Smooth muscle cell (in vitro differentiated cells): Measurements from ENCODE around the gene AUTS2. TPM values are rescaled to one million over a fixed set of nuclear protein-coding genes. Genes with fewer than 3 reads are reported as not detected.

Experiments
- DNase-seq: peaks from one replicate; lab custom pipeline; 2025; ENCODE audit not compliant: unreplicated experiment; lab: John Stamatoyannopoulos, UW
- H2AFZ ChIP-seq: fragments of 200-600 bp; sonication (generic); 2 replicates; pipeline ENCODE4 v1.6.0; 2016; ENCODE audit warnings: antibody characterized with exemption, low read depth, mild to moderate bottlenecking
- H3F3A ChIP-seq: fragments of 200-600 bp; sonication (generic); 2 replicates; pipeline ENCODE4 v1.6.0; 2017; ENCODE audit warnings: antibody characterized with exemption, low read depth
- H3K27ac ChIP-seq: fragments of 200-600 bp; sonication (generic); 2 replicates; pipeline ENCODE4 v1.5.1; 2016; ENCODE audit warnings: low read depth, mild to moderate bottlenecking
- H3K27me3 ChIP-seq: fragments of 200-600 bp; sonication (generic); 2 replicates; pipeline ENCODE4 v1.6.1; 2016; ENCODE audit warnings: low read depth, mild to moderate bottlenecking
- H3K36me3 ChIP-seq: fragments of 200-600 bp; sonication (generic); 2 replicates; pipeline ENCODE4 v1.5.1; 2016; ENCODE audit warnings: low read depth
- H3K4me1 ChIP-seq: fragments of 200-600 bp; sonication (generic); 2 replicates; pipeline ENCODE4 v1.5.1; 2016; ENCODE audit warnings: low read depth
- H3K4me2 ChIP-seq: fragments of 200-600 bp; sonication (generic); 2 replicates; pipeline ENCODE4 v1.6.0; 2016; ENCODE audit warnings: mild to moderate bottlenecking
- H3K4me3 ChIP-seq: fragments of 200-600 bp; sonication (generic); 2 replicates; pipeline ENCODE4 v1.5.1; 2016; ENCODE audit warnings: mild to moderate bottlenecking
- H3K79me2 ChIP-seq: fragments of 200-600 bp; sonication (generic); 2 replicates; pipeline ENCODE4 v1.6.0; 2016; ENCODE audit warnings: low read depth, mild to moderate bottlenecking
- H3K9ac ChIP-seq: fragments of 200-600 bp; sonication (generic); 2 replicates; pipeline ENCODE4 v1.6.0; 2016; ENCODE audit warnings: low read depth
- H3K9me3 ChIP-seq: fragments of 200-600 bp; sonication (generic); replicated peaks from 2 replicates; pipeline ENCODE4 v1.5.1; 2016; ENCODE audit warnings: low read depth
- H4K20me1 ChIP-seq: fragments of 200-600 bp; sonication (generic); 2 replicates; pipeline ENCODE4 v1.6.0; 2016; ENCODE audit warnings: low read depth
- CTCF ChIP-seq: fragments of 200-600 bp; sonication (generic); IDR thresholded peaks from 2 replicates; pipeline ENCODE4 v1.5.1; 2017; ENCODE audit warnings: borderline replicate concordance, mild to moderate bottlenecking, antibody characterized with exemption; ENCODE audit not compliant: insufficient read depth, poor library complexity, severe bottlenecking
- WGBS: methylation state at CpG from one replicate; pipeline ENCODE4 v1.1.7; 2016; ENCODE audit warnings: low lambda C conversion rate; 5-methylcytosine and 5-hydroxymethylcytosine counted together
- polyA plus RNA-seq: library from polyadenylated mRNA; unstranded; fragments of >200 nt; fragmentation: Nextera tagmentation; extraction: Ambion mirVana; gene quantifications from 2 replicates; pipeline ENCODE4 v1.2.1, GENCODE V29; 2016
- total RNA-seq: library from RNA; depleted of rRNA; stranded (reverse); fragments of >200 nt; gene quantifications from 2 replicates; pipeline ENCODE4 v1.2.3, GENCODE V29; 2014

Gene AUTS2
- total and polyA plus RNA-seq, 2 experiments from 2014 or later, result 6.5 to 8.6 TPM

GRCh38 chr7:70598976-70599375, 1000.7 kb downstream of the AUTS2 start:
- DNase-seq, result no peak
- no peaks in the 10 kb centered on the region for H3K9me3 ChIP-seq
- no peaks in the 10 kb centered on the region for H3F3A ChIP-seq
- peaks cover 54% of the 10 kb centered on the region for H3K27me3 ChIP-seq
- H3K4me2 ChIP-seq, result no peak overlapping the region
- H3K4me3 ChIP-seq, result no peak overlapping the region
- H4K20me1 ChIP-seq, result no peaks in the 10 kb centered on the region
- H2AFZ ChIP-seq, result no peak overlapping the region
- no peak for TF ChIP-seq CTCF
- H3K27ac ChIP-seq, result peak overlapping the region; percentile 7
- WGBS, result 52% methylated on average over 2 of the region's 2 CpGs
- H3K36me3 ChIP-seq, result no peaks in the 10 kb centered on the region
- peaks cover 14% of the 10 kb centered on the region for H3K4me1 ChIP-seq
- no peaks in the 10 kb centered on the region for H3K79me2 ChIP-seq
- H3K9ac ChIP-seq, result no peak overlapping the region

GRCh38 chr7:70599446-70600190, 1001.3 kb downstream of the AUTS2 start:
- peaks cover 14% of the 10 kb centered on the region for H3K4me1 ChIP-seq
- H3K9ac ChIP-seq, result no peak overlapping the region
- H3K4me3 ChIP-seq, result no peak overlapping the region
- H3K9me3 ChIP-seq, result no peaks in the 10 kb centered on the region
- peaks cover 47% of the 10 kb centered on the region for H3K27me3 ChIP-seq
- no peak for DNase-seq
- no peaks in the 10 kb centered on the region for H4K20me1 ChIP-seq
- H3K79me2 ChIP-seq, result no peaks in the 10 kb centered on the region
- H3K27ac ChIP-seq, result peak overlapping the region; percentile 7
- TF ChIP-seq CTCF, result no peak
- H3K4me2 ChIP-seq, result no peak overlapping the region
- H3F3A ChIP-seq, result no peaks in the 10 kb centered on the region
- H2AFZ ChIP-seq, result no peak overlapping the region
- 54% methylated on average over 5 of the region's 5 CpGs for WGBS
- no peaks in the 10 kb centered on the region for H3K36me3 ChIP-seq

- no peaks in the 10 kb centered on the region for H3F3A ChIP-seq
- no peak overlapping the region for H3K9ac ChIP-seq
- no peak overlapping the region for H3K4me3 ChIP-seq
- no peak for DNase-seq
- H2AFZ ChIP-seq, result no peak overlapping the region
- H3K27me3 ChIP-seq, result peaks cover 33% of the 10 kb centered on the region
- H3K79me2 ChIP-seq, result no peaks in the 10 kb centered on the region
- no peaks in the 10 kb centered on the region for H4K20me1 ChIP-seq
- H3K27ac ChIP-seq, result no peak overlapping the region
- H3K36me3 ChIP-seq, result no peaks in the 10 kb centered on the region
- no peaks in the 10 kb centered on the region for H3K9me3 ChIP-seq
- 96% methylated on average over 1 of the region's 1 CpG for WGBS
- no peak overlapping the region for H3K4me2 ChIP-seq
- H3K4me1 ChIP-seq, result peaks cover 6% of the 10 kb centered on the region
- TF ChIP-seq CTCF, result no peak
Observed at GRCh38 chr7:70600993-70601392, 1002.7 kb downstream of the AUTS2 start.

- no peak for DNase-seq
- TF ChIP-seq CTCF, result no peak
- no peak overlapping the region for H3K27ac ChIP-seq
Observed at GRCh38 chr7:70602117-70602516, 1003.8 kb downstream of the AUTS2 start.

More at GRCh38 chr7:70602117-70602516, 1003.8 kb downstream of the AUTS2 start:
- no peaks in the 10 kb centered on the region for H3F3A ChIP-seq
- H3K4me2 ChIP-seq, result no peak overlapping the region
- no peak overlapping the region for H3K9ac ChIP-seq
- no peaks in the 10 kb centered on the region for H3K79me2 ChIP-seq
- no peaks in the 10 kb centered on the region for H4K20me1 ChIP-seq
- H2AFZ ChIP-seq, result no peak overlapping the region
- 82% methylated on average over 4 of the region's 4 CpGs for WGBS
- peaks cover 4% of the 10 kb centered on the region for H3K4me1 ChIP-seq
- no peaks in the 10 kb centered on the region for H3K9me3 ChIP-seq
- no peak overlapping the region for H3K4me3 ChIP-seq
- H3K27me3 ChIP-seq, result peaks cover 22% of the 10 kb centered on the region
- H3K36me3 ChIP-seq, result no peaks in the 10 kb centered on the region
